Loucy (cell line): ENCODE measurements around the gene PDGFRB.

Experiments
- EZH2phosphoT487 ChIP-seq: fragments of 200-600 bp; IDR thresholded peaks from 2 replicates; pipeline ENCODE4 v1.6.1; 2018; ENCODE audit warnings: antibody characterized with exemption, mild to moderate bottlenecking, moderate library complexity, borderline replicate concordance
- TF ChIP-seq, protein P1 (sequence below): fragments of 200-600 bp; sonication (generic); conservative IDR thresholded peaks from 2 replicates; pipeline ENCODE4 v1.5.1; 2014; ENCODE audit warnings: mild to moderate bottlenecking, antibody characterized with exemption, low read length

- TF ChIP-seq, protein P1, sequence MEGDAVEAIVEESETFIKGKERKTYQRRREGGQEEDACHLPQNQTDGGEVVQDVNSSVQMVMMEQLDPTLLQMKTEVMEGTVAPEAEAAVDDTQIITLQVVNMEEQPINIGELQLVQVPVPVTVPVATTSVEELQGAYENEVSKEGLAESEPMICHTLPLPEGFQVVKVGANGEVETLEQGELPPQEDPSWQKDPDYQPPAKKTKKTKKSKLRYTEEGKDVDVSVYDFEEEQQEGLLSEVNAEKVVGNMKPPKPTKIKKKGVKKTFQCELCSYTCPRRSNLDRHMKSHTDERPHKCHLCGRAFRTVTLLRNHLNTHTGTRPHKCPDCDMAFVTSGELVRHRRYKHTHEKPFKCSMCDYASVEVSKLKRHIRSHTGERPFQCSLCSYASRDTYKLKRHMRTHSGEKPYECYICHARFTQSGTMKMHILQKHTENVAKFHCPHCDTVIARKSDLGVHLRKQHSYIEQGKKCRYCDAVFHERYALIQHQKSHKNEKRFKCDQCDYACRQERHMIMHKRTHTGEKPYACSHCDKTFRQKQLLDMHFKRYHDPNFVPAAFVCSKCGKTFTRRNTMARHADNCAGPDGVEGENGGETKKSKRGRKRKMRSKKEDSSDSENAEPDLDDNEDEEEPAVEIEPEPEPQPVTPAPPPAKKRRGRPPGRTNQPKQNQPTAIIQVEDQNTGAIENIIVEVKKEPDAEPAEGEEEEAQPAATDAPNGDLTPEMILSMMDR = no peak
- TF ChIP-seq EZH2phosphoT487 = no peak
Measured at GRCh38 chr5:150186137-150186536, 30.5 kb upstream of the PDGFRB start.
